Measurements from ENCODE around the gene GNAT1.

DNA sequence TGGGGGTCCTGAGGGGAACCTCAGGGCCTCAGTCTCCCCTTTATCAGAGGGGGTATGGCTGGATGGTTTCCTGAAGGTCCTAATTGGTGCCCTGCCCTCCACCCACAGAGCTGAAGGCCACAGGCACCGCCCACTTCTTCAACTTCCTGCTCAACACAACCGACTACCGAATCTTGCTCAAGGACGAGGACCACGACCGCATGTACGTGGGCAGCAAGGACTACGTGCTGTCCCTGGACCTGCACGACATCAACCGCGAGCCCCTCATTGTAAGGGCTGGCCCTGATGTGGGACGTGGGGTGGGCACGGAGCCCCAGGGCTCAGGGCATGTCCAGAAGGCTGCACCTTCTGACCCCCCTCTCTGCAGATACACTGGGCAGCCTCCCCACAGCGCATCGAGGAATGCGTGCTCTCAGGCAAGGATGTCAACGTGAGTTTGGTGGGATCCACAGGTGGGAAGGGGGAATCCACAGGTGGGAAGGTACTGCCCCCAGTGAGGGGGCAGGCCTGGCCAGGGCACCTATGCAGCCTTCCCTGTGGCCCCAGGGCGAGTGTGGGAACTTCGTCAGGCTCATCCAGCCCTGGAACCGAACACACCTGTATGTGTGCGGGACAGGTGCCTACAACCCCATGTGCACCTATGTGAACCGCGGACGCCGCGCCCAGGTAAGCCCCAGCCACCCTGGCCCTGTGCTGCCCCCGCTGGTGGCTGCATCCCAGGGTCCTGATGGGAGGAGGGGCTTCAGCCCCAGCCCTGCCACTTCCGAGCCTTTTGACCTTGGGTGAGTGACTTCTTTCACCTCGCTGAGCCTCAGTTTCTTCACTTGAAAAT lies 17.5 kb upstream of the GNAT1 start:
- TF ChIP-seq CTCF (IDR thresholded peaks at IDR 0.05), result 0 out of 2 replicates have a peak, but pooled peaks have one; percentile 11
- no peak for TF ChIP-seq ZFX (IDR thresholded peaks at IDR 0.05; ENCODE audit: borderline replicate concordance)

All from 22Rv1 (cell line).